ENCODE results near the gene ANTKMT. TPM values are rescaled to one million over a fixed set of nuclear protein-coding genes. Genes with fewer than 3 reads are reported as not detected.

ANTKMT gene
- total and polyA plus RNA-seq, 4 experiments from 2014 or later, result 14.5 to 36.4 (median 22.5) TPM

DNA sequence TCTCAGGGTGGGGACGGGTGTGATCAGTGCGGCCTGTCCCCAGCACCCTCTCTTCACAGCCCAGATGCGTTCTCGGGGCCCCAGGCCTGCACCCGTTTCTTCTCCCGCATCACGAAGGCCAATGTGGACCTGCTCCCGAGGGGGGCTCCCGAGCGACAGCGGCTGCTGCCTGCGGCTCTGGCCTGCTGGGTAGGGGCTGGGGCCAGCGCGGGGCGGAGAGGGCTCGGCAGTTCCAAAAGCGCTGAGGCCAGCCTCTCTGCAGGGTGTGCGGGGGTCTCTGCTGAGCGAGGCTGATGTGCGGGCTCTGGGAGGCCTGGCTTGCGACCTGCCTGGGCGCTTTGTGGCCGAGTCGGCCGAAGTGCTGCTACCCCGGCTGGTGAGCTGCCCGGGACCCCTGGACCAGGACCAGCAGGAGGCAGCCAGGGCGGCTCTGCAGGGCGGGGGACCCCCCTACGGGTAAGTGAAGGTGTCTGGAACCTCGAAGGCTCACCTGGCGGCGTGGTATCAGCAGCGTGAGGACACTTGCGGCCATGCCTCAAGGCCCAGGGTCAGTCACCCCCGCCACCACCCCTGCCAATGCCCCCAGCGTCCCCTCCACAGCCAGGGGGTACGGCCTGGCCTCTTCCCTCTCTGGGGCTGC is 44.0 kb downstream of the ANTKMT start:
- H3K27ac Mint-ChIP-seq, result no peak overlapping the region
- no peaks in the 10 kb centered on the region for H3K9me3 Mint-ChIP-seq
- no peak for DNase-seq

DNA sequence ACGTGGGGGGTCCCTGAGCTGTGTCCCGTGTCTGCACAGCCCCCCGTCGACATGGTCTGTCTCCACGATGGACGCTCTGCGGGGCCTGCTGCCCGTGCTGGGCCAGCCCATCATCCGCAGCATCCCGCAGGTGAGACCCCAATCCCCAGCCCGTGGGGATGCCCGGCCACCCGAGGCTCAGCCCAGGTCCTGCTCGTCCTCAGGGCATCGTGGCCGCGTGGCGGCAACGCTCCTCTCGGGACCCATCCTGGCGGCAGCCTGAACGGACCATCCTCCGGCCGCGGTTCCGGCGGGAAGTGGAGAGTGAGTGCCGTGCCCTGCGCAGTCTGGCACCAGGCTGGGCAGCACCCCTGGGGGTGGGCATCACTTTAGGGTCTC is 44.5 kb downstream of the ANTKMT start:
- Mint-ChIP-seq H3K9me3 (no peaks in the 10 kb centered on the region), H3K4me3 (no peak overlapping the region), H3K4me1 (no peaks in the 10 kb centered on the region), H3K27ac (no peak overlapping the region), H3K27me3 (peaks cover 0 to 1% of the 10 kb centered on the region in 2 donors), H3K36me3 (no peaks in the 10 kb centered on the region)
- Histone ChIP-seq H3K4me1 (ENCODE audit: insufficient read depth, low read length) (no peaks in the 10 kb centered on the region), H3K27ac (ENCODE audit: low read depth, low read length) (no peak overlapping the region), H3K9me3 (ENCODE audit: control insufficient read depth in 1 of 2, low read length in 2 of 2) (no peaks in the 10 kb centered on the region), H3K4me3 (ENCODE audit: low read length in 2 of 2) (no peak overlapping the region), H3K36me3 (ENCODE audit: insufficient read depth, low read length) (no peaks in the 10 kb centered on the region), H3K27me3 (ENCODE audit: insufficient read depth, low read length) (no peaks in the 10 kb centered on the region)
- intact Hi-C loops (cut with micrococcal nuclease), result no loop called here
- ChIA-PET POLR2A (ENCODE audit: partially characterized antibody) (no interaction called here), CTCF (ENCODE audit: partially characterized antibody) (no interaction called here)
- no peak for DNase-seq

More for the DNA sequence above, 44.0 kb downstream of the ANTKMT start:
- no peaks in the 10 kb centered on the region for H3K4me1 Mint-ChIP-seq
- H3K27me3 Mint-ChIP-seq, result peaks cover 0 to 1% of the 10 kb centered on the region in 2 donors
- no peaks in the 10 kb centered on the region for H3K4me1 ChIP-seq (ENCODE audit: insufficient read depth, low read length)
- no peak overlapping the region for H3K4me3 ChIP-seq (ENCODE audit: low read length in 2 of 2)
- no peaks in the 10 kb centered on the region for H3K36me3 ChIP-seq (ENCODE audit: insufficient read depth, low read length)
- no peak overlapping the region for H3K27ac ChIP-seq (ENCODE audit: low read depth, low read length)
- intact Hi-C loops (cut with micrococcal nuclease), result no loop called here
- H3K4me3 Mint-ChIP-seq, result no peak overlapping the region
- H3K27me3 ChIP-seq (ENCODE audit: insufficient read depth, low read length), result no peaks in the 10 kb centered on the region
- ChIA-PET CTCF (ENCODE audit: partially characterized antibody) (no interaction called here), POLR2A (ENCODE audit: partially characterized antibody) (no interaction called here)
- no peaks in the 10 kb centered on the region for H3K36me3 Mint-ChIP-seq
- H3K9me3 ChIP-seq (ENCODE audit: control insufficient read depth in 1 of 2, low read length in 2 of 2), result no peaks in the 10 kb centered on the region

DNA sequence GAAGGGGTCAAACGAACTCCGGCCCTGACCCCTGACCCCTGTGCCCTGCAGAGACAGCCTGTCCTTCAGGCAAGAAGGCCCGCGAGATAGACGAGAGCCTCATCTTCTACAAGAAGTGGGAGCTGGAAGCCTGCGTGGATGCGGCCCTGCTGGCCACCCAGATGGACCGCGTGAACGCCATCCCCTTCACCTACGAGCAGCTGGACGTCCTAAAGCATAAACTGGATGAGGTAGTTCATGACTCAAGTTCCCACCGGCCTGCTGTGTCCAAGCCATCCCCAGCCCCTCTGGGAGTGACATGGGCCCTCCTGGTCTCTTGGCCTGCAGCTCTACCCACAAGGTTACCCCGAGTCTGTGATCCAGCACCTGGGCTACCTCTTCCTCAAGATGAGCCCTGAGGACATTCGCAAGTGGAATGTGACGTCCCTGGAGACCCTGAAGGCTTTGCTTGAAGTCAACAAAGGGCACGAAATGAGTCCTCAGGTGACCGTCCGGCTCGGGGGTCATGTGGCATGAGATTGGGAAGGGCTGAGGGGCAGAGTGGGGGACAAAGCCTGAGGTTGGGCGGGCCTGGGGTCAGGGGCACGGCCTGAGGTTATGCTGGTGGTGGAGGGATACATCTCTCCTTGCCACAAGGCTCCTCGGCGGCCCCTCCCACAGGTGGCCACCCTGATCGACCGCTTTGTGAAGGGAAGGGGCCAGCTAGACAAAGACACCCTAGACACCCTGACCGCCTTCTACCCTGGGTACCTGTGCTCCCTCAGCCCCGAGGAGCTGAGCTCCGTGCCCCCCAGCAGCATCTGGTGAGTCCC is 45.3 kb downstream of the ANTKMT start:
- Mint-ChIP-seq H3K4me1 (no peaks in the 10 kb centered on the region), H3K9me3 (no peaks in the 10 kb centered on the region), H3K27ac (no peak overlapping the region), H3K36me3 (no peaks in the 10 kb centered on the region), H3K27me3 (no peaks in the 10 kb centered on the region), H3K4me3 (no peak overlapping the region)
- POLR2A ChIA-PET (ENCODE audit: partially characterized antibody), result no interaction called here
- H3K4me3 ChIP-seq (ENCODE audit: low read length in 2 of 2), result no peak overlapping the region
- no peak overlapping the region for H3K27ac ChIP-seq (ENCODE audit: low read depth, low read length)
- H3K4me1 ChIP-seq (ENCODE audit: insufficient read depth, low read length), result no peaks in the 10 kb centered on the region
- no peaks in the 10 kb centered on the region for H3K36me3 ChIP-seq (ENCODE audit: insufficient read depth, low read length)
- no peak for DNase-seq
- no peaks in the 10 kb centered on the region for H3K27me3 ChIP-seq (ENCODE audit: insufficient read depth, low read length)
- CTCF ChIA-PET (ENCODE audit: partially characterized antibody), result no interaction called here
- no peaks in the 10 kb centered on the region for H3K9me3 ChIP-seq (ENCODE audit: control insufficient read depth in 1 of 2, low read length in 2 of 2)
- intact Hi-C loops (cut with micrococcal nuclease), result no loop called here

DNA sequence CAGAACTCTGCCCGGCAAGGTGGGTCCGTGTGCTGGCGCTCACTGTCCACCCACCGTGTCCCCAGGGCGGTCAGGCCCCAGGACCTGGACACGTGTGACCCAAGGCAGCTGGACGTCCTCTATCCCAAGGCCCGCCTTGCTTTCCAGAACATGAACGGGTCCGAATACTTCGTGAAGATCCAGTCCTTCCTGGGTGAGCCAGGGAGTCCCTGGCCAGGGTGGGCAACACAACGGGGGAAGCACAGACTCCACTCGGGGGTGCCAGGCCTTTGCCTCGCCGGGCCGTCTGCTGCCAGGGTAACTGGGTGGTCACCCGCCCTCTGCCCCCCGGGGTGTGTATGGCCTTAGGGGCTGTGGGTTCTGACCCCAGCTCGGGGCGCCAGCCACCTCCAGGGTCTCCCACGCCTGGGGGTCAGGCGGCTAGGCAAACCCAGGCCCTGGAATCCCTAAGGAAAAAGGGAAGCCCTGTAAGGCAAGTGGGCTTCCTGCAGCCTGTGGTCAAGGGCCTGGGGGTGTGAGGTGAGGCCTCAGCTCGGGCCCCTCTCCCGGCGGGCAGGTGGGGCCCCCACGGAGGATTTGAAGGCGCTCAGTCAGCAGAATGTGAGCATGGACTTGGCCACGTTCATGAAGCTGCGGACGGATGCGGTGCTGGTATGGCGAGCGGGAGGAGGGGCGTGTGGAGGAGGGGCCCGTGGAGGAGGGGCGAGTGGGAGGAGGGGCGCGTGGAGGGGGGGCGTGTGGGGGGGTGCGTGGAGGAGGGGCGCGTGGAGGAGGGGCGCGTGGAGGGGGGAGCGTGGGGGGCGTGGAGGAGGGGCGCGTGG is 46.1 kb downstream of the ANTKMT start:
- Mint-ChIP-seq H3K4me3 (no peak overlapping the region), H3K27ac (no peak overlapping the region), H3K4me1 (no peaks in the 10 kb centered on the region), H3K27me3 (no peaks in the 10 kb centered on the region), H3K9me3 (no peaks in the 10 kb centered on the region), H3K36me3 (no peaks in the 10 kb centered on the region)
- no peak overlapping the region for H3K27ac ChIP-seq (ENCODE audit: low read depth, low read length)
- H3K4me1 ChIP-seq (ENCODE audit: insufficient read depth, low read length), result no peaks in the 10 kb centered on the region
- no peaks in the 10 kb centered on the region for H3K9me3 ChIP-seq (ENCODE audit: control insufficient read depth in 1 of 2, low read length in 2 of 2)
- no peaks in the 10 kb centered on the region for H3K36me3 ChIP-seq (ENCODE audit: insufficient read depth, low read length)
- H3K4me3 ChIP-seq (ENCODE audit: low read length in 2 of 2), result no peak overlapping the region
- no peak for DNase-seq
- ChIA-PET CTCF (ENCODE audit: partially characterized antibody) (no interaction called here), POLR2A (ENCODE audit: partially characterized antibody) (no interaction called here)
- intact Hi-C loops (cut with micrococcal nuclease), result no loop called here
- no peaks in the 10 kb centered on the region for H3K27me3 ChIP-seq (ENCODE audit: insufficient read depth, low read length)

DNA sequence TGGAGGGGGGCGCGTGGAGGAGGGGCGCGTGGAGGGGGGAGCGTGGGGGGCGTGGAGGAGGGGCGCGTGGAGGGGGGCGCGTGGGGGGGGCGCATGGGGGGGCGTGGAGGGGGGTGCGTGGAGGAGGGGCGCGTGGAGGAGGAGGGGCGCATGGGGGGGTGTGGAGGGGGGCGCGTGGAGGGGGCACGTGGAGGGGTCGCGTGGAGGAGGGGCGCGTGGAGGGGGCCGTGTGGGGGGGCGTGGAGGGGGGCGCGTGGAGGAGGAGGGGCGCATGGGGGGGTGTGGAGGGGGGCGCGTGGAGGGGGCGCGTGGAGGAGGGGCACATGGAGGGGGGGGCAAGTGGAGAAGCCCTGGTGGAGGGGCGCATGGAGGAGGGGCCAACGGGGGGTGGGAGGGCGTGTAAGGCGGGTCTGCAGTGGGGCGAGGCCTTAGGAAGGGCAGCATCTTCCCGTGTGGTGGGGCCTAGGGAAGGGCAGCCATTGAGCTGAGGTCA is 46.8 kb downstream of the ANTKMT start:
- Mint-ChIP-seq H3K4me3 (no peak overlapping the region), H3K27me3 (no peaks in the 10 kb centered on the region)
- DNase-seq, result no peak

DNA sequence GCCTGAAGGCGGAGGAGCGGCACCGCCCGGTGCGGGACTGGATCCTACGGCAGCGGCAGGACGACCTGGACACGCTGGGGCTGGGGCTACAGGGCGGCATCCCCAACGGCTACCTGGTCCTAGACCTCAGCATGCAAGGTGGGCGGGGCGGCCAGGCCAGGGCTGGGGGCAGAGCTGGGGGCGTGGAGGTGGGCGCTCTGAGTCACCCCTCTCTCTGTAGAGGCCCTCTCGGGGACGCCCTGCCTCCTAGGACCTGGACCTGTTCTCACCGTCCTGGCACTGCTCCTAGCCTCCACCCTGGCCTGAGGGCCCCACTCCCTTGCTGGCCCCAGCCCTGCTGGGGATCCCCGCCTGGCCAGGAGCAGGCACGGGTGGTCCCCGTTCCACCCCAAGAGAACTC is 47.5 kb downstream of the ANTKMT start:
- ChIA-PET POLR2A (ENCODE audit: partially characterized antibody) (no interaction called here), CTCF (ENCODE audit: partially characterized antibody) (interaction anchor here (0.7 kb wide), 1 partner anchor 25 kb away, joined by 3 read pairs; no protein-coding TSS in a partner anchor)
- Histone ChIP-seq H3K27ac (ENCODE audit: low read depth, low read length) (no peak overlapping the region), H3K4me3 (ENCODE audit: low read length in 2 of 2) (no peak overlapping the region), H3K27me3 (ENCODE audit: insufficient read depth, low read length) (no peaks in the 10 kb centered on the region), H3K4me1 (ENCODE audit: insufficient read depth, low read length) (no peaks in the 10 kb centered on the region), H3K9me3 (ENCODE audit: control insufficient read depth in 1 of 2, low read length in 2 of 2) (no peaks in the 10 kb centered on the region), H3K36me3 (ENCODE audit: insufficient read depth, low read length) (no peaks in the 10 kb centered on the region)
- Mint-ChIP-seq H3K36me3 (no peaks in the 10 kb centered on the region), H3K27me3 (no peaks in the 10 kb centered on the region), H3K27ac (no peak overlapping the region), H3K4me1 (no peaks in the 10 kb centered on the region), H3K4me3 (no peak overlapping the region), H3K9me3 (no peaks in the 10 kb centered on the region)
- DNase-seq, result no peak
- intact Hi-C loops (cut with micrococcal nuclease), result no loop called here

More for the DNA sequence above, 46.8 kb downstream of the ANTKMT start:
- no peak overlapping the region for H3K27ac Mint-ChIP-seq
- H3K9me3 Mint-ChIP-seq, result no peaks in the 10 kb centered on the region
- Histone ChIP-seq H3K27me3 (ENCODE audit: insufficient read depth, low read length) (no peaks in the 10 kb centered on the region), H3K27ac (ENCODE audit: low read depth, low read length) (no peak overlapping the region), H3K36me3 (ENCODE audit: insufficient read depth, low read length) (no peaks in the 10 kb centered on the region), H3K9me3 (ENCODE audit: control insufficient read depth in 1 of 2, low read length in 2 of 2) (no peaks in the 10 kb centered on the region), H3K4me1 (ENCODE audit: insufficient read depth, low read length) (no peaks in the 10 kb centered on the region), H3K4me3 (ENCODE audit: low read length in 2 of 2) (no peak overlapping the region)
- POLR2A ChIA-PET (ENCODE audit: partially characterized antibody), result no interaction called here
- H3K4me1 Mint-ChIP-seq, result no peaks in the 10 kb centered on the region
- CTCF ChIA-PET (ENCODE audit: partially characterized antibody), result interaction anchor here (0.7 kb wide), 1 partner anchor 25 kb away, joined by 3 read pairs; no protein-coding TSS in a partner anchor
- no peaks in the 10 kb centered on the region for H3K36me3 Mint-ChIP-seq
- intact Hi-C loops (cut with micrococcal nuclease), result no loop called here

DNA sequence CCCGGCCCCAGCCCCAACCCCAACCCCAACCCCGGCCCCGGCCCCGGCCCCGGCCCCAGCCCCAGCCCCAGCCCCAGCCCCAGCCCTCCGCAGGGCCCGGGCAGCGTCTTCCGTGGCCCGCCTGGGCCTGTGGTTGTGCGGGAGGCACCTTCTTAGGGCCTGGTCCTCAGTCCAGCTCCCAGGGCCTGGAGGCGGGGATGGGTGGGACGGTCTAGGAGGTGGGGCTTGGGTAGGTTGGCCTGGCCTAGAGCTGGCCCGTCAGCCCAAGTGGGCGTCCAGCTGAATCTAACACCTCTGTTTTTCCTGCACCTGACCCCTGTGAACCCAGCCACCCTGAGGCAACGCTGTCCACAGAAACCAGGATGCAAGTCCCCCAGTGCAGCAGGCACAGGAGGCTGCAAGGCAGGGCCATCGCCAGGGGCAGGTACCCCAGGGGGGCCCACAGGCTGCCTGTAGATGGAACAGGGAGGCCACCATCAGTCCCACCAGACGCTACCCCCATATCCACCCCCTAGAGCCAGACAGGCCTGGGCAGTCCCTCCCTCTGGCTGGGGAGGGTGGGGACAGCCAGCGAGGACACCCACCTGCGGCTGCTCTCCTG is 48.3 kb downstream of the ANTKMT start:
- H3K4me3 ChIP-seq (ENCODE audit: low read length in 2 of 2), result no peak overlapping the region
- no peak overlapping the region for H3K27ac Mint-ChIP-seq
- no peaks in the 10 kb centered on the region for H3K9me3 ChIP-seq (ENCODE audit: control insufficient read depth in 1 of 2, low read length in 2 of 2)
- H3K36me3 Mint-ChIP-seq, result no peaks in the 10 kb centered on the region
- H3K27ac ChIP-seq (ENCODE audit: low read depth, low read length), result no peak overlapping the region
- CTCF ChIA-PET (ENCODE audit: partially characterized antibody), result no interaction called here
- no peaks in the 10 kb centered on the region for H3K27me3 Mint-ChIP-seq
- H3K4me3 Mint-ChIP-seq, result no peak overlapping the region
- intact Hi-C loops (cut with micrococcal nuclease), result no loop called here
- POLR2A ChIA-PET (ENCODE audit: partially characterized antibody), result no interaction called here
- H3K9me3 Mint-ChIP-seq, result no peaks in the 10 kb centered on the region
- H3K36me3 ChIP-seq (ENCODE audit: insufficient read depth, low read length), result no peaks in the 10 kb centered on the region
- DNase-seq, result no peak
- H3K4me1 ChIP-seq (ENCODE audit: insufficient read depth, low read length), result no peaks in the 10 kb centered on the region
- H3K27me3 ChIP-seq (ENCODE audit: insufficient read depth, low read length), result no peaks in the 10 kb centered on the region
- no peaks in the 10 kb centered on the region for H3K4me1 Mint-ChIP-seq
